Stimulated activated CD8-positive, alpha-beta memory T cell treated with anti-CD3 and anti-CD28 coated beads, Interleukin-12 subunit alpha, Interleukin-12 subunit beta, amount 100 ng/mL, for 1 hour (primary cell): ENCODE results near the gene PRPF40B.

Source experiments
- DNase-seq: peaks from one replicate; pipeline ENCODE4 v3.0.0-alpha.2; 2020; ENCODE audit warnings: low read depth

The PRPF40B gene

DNA sequence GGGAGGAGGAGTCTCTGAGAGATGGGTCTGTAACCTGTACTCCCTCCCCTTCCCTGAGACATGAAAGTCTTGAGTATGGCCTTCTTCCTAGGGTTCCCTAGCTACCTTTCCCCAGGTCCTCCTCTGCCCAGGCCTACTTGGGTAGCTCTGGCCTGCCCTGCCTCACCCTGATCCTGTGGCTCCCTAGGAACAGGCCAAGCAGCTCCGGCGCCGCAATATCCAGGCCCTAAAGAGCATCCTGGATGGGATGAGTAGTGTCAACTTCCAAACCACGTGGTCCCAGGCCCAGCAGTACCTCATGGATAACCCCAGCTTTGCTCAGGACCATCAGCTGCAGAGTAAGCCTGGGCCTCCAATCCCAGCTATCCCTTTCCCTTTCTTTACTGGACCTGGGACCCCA, 12.3 kb downstream of the PRPF40B start:
- no peak for DNase-seq

DNA sequence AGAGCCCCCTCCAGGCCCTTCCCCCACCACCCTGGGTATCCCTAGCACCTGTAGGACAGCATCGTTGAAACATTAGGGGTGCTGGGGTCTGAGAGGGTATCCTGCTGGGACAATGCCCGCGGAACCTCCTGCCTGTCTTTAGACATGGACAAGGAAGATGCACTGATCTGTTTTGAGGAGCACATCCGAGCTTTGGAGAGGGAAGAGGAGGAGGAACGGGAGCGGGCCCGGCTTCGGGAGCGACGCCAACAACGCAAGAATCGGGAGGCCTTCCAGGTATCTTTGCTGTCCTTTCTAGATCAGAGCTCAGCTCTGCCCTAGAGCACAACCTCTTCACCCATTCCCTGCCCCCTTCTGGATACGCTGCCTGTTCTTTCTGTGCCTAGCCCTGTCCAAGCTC, 13.2 kb downstream of the PRPF40B start:
- DNase-seq, result no peak

DNA sequence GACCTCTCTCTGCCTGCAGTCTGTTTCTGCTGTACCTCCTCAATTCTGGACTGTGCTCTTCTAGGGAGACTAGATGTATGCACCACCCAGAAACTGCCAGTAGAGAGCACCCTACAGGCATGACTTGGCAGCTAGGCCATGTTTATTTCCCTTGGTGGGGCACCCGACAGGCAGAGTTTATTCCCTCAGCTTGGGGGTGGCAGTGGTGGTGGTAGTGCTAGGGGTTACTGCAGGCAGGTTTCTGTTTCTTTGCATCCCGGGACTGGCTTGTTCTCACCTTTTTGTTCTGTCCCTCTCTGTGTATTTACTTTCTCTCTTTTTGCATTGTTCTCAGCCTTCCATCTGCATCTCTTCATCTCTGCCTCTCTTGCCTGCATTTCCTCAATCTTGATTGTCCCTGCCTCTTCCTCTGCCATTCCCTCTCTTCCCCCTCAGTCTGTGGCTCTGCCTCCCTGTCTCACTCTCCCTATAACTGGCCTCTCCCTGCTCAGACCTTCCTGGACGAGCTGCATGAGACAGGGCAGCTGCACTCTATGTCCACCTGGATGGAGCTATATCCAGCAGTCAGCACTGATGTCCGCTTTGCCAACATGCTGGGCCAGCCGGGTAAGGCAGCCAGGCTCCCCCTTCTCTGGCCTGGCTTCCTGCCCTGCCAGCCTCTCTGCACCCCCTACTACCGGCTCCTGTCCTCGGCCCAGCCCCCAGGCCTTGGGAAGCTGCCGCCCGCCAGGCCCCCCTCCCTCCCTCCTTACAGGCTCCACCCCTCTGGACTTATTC, 13.8 kb downstream of the PRPF40B start:
- peak; percentile 26 for DNase-seq

DNA sequence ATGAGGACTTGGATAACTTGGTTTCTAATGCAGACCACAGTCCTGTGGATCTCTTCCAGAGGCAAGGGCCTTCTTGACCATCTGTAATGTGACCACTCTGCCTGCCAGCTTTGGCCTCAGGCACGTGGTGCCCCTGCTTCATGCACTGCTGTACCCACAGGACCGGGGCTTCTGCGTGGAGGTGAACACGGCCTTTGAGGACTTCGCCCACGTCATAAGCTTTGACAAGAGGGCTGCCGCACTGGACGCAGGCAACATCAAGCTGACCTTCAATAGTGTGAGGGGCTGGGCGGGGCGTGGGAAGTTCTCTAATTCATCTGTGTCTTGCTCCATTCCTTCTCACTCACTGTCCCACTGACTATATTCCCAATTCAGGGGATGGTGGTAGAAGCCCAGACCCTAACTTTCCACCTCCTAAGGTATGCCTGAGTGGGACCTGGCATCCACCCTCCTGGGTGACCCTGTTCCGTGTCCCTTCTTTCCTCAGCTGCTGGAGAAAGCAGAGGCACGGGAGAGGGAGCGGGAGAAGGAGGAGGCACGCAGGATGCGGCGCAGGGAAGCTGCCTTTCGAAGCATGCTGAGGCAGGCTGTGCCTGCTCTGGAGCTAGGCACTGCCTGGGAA, 18.5 kb downstream of the PRPF40B start:
- DNase-seq, result no peak

DNA sequence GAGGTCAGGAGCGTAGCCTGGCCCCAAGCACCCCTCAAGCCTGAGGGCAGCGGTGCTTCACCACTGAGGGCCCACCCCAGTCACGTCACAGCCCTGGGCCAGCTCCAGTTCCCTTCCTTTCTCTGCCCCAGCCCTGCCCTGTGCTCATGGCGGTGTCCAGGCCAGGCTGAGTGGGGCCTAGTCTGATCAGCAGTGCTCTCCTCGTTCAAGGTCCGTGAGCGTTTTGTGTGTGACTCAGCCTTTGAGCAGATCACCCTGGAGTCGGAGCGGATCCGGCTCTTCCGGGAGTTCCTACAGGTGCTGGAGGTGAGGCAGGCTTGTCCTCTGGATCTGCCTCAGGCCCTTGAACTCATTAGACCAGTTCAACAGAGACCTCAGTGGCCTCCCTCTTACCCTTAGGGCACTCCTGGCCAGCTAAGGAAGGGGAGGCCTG, 19.0 kb downstream of the PRPF40B start:
- DNase-seq, result no peak

DNA sequence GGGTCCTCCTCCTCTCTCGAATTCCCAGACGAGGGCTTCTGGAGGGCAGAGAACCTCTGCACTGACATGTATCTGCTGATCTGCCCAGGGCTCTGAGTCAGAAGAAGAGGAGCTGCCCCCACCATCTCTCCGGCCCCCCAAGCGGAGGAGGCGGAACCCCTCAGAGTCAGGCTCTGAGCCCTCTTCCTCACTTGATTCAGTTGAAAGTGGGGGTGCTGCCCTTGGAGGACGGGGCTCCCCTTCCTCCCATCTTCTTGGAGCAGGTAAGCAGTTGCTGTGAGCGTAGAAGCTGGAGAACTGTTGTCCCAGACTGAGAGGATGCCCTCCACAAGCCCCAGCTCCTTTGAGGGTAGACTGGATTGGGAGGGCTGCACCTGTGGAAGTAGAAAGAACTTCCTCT, 19.8 kb downstream of the PRPF40B start:
- no peak for DNase-seq

DNA sequence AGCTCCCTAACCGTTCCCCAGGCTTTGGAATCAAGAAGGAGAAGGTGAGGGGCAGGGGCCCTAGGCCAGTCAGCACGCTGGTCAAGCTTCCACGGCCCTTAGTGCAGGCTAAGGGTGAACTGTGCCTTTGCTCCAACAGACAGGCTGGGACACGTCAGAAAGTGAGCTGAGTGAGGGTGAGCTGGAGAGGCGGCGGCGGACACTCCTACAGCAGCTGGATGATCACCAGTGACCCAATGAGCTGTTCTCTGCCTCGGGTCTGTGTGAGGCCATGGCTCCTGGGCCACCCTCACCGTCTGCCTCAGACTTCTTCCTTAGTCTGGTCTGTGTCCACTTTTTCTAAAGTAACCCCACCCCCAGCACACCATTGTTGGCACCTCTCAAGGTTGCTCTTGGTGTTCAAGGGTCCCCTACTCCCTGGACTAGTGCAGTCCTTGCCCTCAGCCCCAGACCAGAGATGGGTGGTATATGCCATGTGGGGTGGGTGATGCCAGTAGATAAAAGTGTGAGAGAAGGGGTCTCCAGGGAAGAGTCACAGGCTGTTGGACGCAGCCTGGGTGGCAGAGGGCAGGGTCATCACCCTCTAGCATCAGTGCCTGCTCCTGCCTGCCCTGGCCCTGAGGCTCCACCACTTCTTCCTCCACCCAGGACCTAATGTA, 20.7 kb downstream of the PRPF40B start:
- DNase-seq, result no peak

DNA sequence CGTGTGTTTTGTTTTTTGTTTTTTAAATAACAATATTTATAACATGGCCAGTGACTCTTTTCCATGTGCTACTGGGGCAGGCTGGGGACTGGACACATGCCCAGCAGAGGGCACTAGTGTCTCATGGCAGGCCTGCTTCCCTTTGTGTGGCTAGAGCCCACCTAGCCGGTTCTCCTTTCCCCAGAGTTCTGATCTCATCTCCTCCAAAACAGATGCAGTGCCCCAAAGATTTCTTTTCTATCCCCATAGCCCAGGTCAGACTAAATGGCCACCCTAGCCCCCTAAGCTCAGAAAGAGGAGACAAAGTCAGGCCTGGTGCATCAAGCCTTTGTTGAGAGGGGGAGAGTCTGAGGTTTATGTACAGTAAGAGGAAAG, 21.2 kb downstream of the PRPF40B start:
- peak; percentile 71 for DNase-seq

DNA sequence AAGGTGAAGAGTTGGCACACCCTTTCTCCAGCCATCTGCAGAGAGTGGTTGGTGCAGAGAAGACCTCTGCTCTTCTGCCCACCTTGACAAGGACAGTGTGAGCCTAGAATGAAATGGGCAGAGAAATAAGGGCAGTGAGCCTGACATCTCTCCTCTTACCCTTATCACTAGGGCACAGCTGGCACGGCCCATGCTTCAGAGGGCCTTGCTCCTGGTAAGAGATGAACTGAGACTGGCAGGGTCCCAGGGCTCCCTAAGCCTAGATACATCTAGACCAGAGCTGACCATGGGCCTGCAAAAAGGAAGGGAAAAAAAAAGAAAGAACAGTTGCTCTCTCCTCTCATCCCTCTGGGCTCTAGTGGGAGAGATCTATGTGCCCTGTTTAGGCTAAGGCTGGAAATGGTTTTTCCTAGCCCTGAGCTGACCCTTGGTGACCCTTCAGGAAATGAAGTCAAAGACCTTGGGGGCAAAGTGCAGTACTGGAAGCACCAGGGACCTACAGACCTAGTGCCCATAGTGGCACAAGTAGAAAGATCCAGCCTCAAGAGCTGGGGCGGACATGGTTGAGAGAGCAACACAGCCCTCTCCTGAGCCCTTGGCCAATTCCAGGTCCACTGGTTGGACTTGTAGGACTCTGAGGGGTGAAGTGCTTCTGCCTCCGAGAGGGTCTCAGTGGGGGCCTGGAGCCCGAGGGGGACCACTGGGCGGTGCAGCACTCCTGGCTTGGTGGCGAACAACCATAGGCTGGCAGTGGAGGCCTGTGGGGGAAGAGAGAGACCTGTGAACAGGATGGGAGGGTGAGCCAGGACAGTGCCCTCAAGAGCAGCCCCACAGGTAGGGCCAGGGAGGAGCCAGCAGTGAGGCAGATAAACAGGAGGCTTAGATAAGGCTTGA, 22.0 kb downstream of the PRPF40B start:
- DNase-seq, result no peak

DNA sequence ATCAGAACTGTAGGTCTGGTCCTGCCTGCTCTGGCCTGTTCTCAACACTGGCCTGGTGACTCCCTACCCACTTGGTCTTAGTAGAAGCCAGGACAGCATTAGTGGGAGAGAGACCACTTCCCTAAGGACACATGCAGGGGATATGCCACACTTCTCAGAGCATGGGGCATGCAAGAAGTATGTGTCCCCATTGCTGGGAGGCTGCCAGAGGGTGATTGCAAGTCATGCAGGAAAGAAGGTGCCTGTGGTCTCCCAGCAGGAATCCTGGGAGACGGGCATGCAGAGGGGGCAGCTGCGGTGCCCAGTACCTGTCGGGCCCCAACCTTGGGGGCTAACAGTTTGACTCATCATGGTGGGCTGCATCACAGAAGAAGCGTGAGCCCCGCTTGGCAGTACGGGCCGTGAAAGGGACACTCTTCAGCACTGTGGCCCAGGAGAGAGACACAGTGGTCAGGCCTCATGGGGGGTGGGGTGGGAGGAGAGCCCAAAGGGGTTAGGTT, 23.0 kb downstream of the PRPF40B start:
- no peak for DNase-seq

DNA sequence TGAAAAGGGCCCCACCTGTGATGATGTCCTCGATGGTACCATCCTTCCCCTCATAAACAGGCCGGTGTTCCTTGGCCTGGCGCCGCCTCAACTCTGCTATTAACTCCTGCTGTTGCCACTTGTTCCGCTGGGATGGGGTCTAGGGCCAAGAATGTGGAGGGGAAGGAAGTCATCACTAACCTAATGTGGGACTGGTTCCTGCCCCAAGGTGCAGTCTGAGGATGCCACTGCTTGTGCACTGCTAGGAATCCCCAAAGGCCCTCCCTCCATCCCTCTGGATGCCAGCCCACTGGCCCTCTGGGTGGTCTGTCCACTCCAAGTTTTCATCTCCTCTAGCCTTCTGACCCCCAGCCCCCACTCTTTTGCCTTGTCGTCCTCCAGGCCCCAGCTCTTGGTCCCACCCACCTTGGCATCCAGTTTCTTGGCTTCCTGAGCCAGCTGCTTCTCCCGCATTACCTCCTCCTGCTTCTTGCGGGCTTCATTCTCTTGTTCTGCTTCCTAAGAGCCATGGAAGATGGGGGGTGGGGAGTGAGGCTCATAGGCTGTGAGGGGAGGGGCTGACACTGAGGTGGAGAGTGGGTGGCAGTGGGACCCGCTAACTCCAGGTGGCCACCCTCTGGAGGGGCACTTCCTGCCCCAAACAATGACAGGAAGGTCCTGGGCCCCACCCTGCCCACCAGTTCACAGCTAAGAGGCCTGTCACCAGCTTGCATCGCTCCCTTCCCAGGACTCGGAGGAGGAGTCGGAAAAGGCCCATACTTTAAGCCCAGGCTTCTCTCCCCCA, 23.7 kb downstream of the PRPF40B start:
- DNase-seq, result no peak

DNA sequence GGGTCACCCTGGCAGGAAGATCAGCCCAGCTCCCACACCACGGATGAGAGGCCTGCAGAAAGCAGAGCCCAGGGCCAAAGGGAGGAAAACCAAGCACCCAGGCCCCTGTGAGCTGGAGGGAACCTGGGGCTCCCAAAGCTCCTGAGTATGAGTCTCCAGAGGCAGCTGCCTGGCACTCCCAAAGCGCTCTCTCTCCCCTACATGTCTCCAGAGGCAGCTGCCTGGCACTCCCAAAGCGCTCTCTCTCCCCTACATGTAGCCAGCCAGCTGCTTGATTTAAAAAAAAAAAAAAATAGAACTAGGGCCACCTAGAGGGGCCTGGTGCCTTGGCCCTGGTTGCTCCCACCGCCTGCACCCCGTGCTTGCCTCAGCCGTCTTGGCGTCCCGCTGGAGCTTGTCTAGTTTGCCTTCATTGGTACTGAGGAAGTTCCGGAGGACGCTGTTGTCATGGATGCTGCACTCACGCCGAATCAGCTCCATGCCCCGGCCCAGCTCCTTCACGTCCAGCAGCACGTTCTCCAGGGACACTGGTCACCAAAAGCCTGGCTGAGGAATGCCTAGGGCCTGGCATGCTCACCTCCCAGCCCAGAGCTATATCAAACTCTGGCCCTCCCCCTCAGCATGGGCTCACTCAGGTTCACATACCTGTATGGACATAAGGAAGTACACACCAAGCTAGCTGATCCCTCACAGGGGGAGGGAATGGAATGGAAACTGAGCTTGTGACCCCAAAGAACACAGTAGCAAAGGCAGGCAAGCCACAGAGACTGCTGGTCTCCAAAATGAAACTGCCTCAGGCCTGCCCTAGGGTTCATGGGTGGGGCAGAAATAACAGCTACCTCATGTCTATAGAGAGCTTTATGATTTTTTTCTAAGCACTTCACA, 24.7 kb downstream of the PRPF40B start:
- DNase-seq, result no peak

DNA sequence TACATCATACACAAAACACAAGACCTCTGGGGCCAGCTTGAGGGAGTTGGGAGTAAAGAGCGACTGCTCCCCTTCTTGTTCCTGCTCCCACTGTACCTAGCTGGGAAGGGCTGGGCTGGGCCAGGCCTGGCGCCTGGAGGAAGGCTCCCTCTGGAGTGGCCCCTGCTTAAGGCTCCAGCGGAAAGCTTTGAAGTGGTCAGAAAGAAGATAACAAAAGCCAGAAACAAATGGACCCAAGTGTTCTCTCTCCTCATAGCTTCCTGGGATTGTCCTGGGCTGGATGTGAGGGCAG, 25.3 kb downstream of the PRPF40B start:
- DNase-seq, result no peak

DNA sequence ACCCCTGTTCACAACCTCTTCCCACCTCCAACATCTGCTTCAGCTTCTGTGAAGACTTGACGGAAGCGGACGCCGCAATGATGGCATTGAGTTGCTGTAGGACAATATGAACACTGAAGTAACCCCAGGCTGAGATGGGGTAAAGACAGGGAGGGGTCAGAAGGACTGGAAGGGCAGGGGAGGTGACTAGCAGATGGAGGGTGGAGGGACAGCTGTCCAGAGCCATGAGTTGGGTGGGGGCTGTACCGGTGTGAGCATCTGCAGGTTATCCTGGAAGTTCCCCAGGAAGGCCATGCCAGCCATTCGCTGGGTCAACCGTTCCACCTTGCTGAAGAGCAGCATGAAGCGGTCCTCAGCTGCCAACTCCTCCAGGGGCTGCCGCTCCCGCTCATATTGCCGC, 26.1 kb downstream of the PRPF40B start:
- DNase-seq, result no peak

DNA sequence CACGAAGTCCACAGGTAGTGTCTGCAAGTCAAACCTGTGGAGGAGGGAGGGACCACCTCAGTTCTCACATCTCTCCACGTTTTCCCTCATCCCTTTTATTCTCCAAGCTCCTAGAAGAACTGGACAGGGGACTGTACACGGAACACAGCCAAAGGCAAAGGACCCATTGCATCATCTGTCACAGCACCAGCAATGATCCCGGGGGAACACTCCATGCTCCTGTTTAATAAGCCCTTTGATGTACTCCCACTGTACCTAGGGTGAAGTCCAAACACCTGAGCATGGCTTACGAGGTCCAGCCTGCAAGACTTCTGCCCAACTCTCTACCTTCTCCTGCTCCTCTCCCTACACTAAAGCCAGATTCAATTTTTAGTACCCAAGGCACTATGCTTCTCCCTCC, 26.5 kb downstream of the PRPF40B start:
- no peak for DNase-seq

DNA sequence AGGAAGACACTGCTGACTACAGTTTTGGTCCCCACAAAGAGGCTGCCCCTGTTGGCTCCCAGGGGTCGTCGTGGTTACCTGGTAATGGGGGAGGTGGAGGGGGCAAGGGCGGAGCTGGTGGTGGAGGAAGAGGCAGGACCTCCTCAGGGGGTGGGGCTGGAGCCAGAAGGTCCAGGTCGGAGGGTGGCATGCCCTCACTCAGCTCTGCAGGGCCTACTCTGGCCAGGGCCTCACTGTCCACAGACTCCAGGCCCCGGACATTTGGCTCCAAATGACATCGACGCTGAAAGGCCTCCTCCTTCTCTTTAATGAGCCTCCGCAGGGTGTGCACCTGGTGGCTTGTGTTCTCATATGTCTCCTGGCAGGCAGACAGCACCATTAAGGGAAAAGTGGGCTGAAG, 28.5 kb downstream of the PRPF40B start:
- no peak for DNase-seq

DNA sequence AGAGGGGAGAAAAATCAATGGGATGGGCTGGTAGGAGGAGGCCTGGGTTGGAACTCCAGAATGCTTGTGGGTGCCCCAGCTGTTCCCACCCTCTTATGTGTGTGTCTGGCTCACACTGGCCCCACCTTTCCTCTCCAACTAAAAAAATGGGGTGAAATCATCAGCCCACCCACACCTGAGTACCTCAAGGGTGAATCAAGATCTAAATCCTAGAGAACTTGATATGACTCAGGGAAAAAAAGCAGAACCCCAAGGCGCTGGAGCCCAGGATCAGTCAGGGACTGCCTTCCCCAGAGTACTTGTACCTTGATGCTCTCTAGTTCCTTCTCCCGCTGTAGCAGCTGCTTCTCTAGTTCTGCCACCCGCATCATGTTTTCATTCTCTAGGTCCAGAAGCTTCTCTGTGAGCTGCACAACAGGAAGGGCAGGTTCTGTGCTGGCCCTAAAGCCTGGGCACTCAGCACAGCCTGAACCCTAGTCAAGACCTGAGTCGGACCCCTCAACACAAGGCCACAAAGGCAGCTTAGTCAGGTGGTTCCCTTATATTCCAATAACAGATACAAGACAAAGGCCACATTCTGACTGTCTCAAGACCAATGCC, 29.7 kb downstream of the PRPF40B start:
- no peak for DNase-seq

DNA sequence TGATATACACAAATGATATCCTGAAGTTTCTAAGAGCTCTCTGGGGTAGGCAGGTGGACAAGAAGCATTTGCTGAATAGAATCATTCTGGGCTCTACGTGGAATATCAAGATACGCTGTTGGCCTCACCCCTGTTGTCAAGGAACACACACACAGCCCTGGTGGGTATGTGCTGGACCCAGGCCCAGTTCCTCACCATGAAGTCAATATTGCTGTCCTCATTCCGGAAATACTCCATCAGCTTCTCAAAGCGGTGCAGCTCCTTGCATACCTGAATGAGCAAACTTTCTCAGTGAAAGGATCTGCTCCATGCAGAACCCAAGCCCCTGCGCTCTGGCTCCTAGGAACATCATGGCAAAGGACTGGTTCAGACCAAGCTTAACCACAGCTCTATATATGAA, 31.4 kb downstream of the PRPF40B start:
- no peak for DNase-seq

DNA sequence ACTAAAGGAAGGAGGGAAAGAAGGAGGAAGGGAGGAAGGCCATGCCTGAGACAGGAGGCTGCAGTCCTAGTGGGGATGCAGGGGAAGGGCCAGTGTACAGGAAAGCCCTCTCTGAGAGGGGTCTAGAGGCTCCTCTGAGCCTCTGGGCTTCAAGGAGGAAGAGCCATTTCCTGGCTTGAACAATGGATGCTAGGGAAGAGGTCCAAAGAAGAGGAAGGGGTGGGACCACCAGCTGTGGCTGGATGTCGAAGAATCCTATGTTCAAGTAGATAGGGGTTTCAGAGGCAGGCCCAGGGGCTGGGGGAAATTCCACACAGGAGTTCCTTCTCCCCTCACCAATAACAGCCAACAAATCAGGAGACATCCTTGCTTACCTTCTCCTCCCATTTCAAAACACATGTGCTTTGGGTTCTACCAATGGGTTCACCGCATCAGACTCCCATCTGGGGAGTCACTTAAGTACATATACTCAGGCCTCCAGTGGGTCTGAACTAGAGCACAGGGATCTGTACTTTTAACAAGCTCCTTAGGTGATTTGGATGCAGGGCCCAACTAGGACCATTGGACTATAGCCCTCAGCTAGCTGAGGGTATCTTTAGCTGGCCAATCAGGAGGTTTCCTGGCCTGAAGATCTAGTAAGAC, 32.4 kb downstream of the PRPF40B start:
- no peak for DNase-seq

DNA sequence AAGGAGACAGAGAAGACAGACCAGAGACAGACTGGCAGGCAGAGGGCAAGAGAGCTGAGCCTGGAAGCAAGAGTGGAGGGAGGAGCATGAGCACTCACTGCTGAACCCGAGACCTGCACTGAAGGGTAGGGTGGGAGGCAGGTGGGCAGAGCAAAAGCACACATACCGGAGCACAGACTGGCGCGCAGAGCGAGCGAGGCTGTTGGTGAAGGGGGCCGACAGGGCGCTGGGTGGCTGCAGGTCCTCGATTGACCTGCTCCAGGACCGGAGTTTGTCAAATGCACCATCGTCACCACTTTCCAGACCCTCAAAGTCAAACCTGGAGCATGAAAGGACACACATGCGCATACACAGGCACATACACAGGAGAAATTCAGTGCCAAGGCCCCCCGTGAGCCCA, 34.9 kb downstream of the PRPF40B start:
- DNase-seq, result no peak
